NCI-H1436 treated with DMSO at 0.1 percent for 48 hours (cell line): ENCODE data around the gene SULT1E1.
A peak's percentile ranks its signal among the peaks of the same experiment; 100 is the strongest.

Experiments
- DNase-seq: peaks from one replicate; lab custom pipeline; 2025; lab: John Stamatoyannopoulos, UW

SULT1E1 gene

GRCh38 chr4:69860052-69860451 lies at the start of gene SULT1E1:
SULT1E1 (minus strand) TSS chr4:69860145; CDS start chr4:69857644, 2,501 bp downstream.
- no peak for DNase-seq

- no peak for DNase-seq
Observed at GRCh38 chr4:69909195-69909594, 49.2 kb upstream of the SULT1E1 start.

DNA sequence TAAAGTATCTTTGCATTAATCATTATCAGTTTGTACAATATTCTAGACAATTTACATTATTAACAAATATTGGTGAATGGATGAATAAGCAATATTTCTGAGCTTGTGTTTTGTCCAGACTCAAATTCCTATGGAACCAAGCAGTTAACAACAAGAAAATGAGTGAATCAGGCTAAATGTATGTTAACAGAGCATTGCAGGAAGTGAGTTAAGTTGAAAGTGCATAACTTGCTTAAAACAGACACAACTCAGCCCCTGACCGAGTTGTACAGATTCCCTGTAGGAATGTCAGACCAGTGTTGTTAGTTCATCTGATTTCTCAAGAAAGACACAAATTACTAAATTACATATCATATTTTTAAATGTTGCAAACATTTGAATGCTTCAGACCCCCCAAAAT lies 47.2 kb upstream of the SULT1E1 start:
- no peak for DNase-seq

DNA sequence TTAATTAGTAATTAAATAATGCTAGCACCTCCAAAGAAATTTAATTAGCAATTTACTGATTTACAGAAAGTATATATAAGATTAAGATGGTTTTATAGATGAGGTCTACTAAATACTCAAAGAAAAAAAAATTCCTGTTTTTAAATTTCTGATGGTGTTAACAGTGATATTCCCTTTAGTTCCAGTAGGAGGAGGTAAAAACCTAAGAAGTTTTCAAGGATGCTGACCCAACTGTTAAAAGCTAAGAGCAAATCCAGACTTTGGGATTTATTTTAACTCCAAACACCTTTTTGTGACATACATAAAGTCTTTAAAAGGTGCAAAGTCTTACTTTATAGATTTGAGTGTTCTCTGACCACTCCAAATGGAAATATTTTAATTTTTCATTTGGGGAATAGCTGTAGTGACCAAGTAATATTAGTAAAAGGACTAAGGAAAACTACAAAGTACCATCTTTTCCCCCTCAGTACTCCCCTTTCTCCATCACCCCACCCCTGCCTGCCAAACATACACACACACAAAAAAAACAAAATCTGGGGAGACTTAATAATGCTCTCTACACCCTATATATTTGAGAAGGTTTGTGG lies 36.7 kb upstream of the SULT1E1 start:
- DNase-seq: no peak

- DNase-seq: no peak
Observed at GRCh38 chr4:69894721-69895120, 34.8 kb upstream of the SULT1E1 start.

DNA sequence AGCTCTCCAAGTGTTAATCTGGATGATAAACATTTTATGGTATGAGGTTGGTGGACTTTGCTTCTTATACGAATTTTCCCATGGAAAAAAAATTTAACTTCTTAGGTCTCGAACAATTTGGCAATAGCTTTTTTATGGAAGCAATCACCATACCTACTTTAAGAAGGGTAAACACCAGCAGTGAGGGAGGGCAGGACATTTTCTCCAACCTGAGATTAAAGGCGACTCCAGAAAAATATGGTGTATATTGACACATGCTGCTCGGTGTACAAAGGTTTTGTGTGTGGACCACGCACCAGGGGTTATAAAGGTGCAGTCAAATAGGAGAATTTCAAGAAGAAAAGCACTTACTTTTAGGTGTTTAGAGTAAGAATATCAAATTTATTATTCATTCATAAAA lies 34.2 kb upstream of the SULT1E1 start:
- no peak for DNase-seq

- no peak for DNase-seq
Observed at GRCh38 chr4:69888336-69888735, 28.4 kb upstream of the SULT1E1 start.

GRCh38 chr4:69882150-69882549 lies 22.2 kb upstream of the SULT1E1 start:
- DNase-seq: no peak

DNA sequence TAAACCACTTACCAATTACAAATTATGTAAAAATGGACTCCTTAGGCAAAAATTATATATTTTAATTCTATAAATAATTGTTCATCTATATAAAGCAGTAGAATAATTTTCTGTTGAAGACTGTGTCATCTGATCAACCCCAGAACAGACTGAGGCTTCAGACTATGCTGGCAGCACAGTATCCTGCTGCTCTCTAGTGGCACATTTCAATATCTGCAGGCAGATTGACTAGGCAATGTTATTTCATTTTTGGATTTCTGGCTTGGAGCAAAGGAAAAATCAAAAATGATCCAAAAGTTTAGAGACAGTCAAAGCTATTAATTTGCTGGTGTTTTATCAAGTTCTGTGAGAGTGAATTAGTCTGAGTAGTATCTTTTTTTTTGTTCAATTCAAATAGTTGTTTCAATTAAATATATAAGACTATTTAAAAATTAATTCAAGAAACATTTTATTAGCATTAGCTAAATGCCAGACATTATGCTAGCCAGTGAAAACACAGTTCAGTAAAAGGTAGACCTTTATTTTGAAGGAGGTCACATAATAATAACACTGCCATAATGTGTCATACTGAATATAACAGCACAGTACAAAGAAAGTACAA lies 21.3 kb upstream of the SULT1E1 start:
- DNase-seq: peak; percentile 4

DNA sequence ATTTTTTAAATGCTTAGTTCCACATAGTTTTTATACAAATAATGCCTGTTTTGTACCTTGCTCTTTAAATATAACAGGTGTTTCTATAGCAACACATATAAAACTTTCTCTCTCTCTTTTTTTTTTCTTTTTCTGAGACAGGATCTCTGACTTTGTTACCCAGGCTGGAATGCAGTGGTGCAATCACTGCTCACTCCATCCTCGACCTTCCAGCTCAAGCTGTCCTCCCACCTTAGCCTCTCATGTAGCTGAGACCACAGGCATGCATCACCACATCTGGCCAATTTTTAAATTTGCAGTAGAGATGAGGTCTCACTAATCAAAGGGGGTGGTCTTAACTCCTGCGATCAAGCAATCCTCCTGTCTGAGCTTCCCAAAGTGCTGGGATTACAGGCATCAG lies 18.3 kb upstream of the SULT1E1 start:
- no peak for DNase-seq

GRCh38 chr4:69877453-69877852 lies 17.5 kb upstream of the SULT1E1 start:
- no peak for DNase-seq

DNA sequence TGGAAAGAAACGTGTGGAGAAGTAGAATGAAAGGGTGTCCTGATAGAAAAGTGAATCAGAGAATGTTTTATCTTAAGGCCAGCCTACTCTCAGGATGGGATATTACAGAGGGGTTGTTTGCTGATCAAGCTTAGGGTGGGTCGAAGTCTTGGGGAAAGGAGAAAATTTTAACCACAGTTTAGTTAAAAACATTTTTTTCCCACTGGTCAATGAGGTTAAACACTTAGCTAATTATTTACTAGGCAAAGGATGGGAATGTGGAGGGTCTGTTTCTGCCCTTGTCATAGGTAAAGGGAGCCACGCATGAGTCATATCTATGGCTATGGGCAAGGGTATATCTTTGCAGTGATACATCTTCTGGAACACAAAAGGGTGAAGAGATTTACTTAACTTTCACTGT lies 16.1 kb upstream of the SULT1E1 start:
- no peak for DNase-seq

DNA sequence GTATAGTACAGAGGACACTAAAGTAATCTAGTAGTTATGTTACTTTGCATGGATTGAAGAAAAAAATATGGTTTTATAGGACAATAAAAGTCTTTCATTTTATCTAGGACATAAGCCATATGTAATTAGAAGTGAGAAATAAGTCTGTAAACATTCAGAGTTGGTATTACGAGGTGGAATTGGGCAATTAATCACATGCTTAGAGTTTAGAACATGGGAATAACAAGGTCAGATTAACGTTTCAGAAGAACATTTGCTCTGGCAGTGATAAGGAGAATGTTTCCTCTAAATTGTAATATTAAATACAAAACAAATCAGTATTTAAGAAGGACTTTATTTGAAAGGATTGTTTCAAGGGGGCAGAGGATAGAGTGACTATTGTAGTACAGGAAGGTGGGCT lies 15.6 kb upstream of the SULT1E1 start:
- no peak for DNase-seq

GRCh38 chr4:69874507-69874906 lies 14.6 kb upstream of the SULT1E1 start:
- no peak for DNase-seq

GRCh38 chr4:69861756-69862155 lies 1.8 kb upstream of the SULT1E1 start:
- DNase-seq: no peak

- no peak for DNase-seq
Observed at GRCh38 chr4:69860521-69861298, 765 bp upstream of the SULT1E1 start.

DNA sequence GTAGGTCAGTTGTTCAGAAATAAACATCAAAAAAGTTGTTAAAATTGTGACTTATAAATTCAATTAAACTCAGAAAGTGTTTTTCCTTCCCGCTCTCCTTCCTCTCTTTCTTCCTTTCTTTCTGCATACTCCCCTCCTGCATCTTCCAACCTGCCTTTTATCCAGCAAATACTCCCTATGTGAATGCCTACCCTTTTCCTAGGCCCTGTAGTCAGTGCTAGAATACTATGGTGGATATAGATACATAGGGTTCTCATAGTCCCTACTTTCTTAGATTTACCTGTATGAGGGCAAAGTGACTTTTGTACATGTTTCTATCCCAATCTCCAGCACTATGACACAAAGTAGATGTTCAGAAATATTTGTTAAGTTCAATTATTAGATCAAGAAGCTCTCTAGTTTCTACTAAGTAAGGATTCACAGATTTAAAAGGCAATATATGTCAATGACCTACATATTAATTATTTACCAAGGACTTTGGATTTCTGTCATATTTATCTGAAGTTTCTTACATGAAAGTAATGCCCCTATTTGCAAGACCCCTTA lies 732 bp downstream of the SULT1E1 start:
- DNase-seq: no peak

GRCh38 chr4:69858690-69859089 lies 1.3 kb downstream of the SULT1E1 start:
- peak; percentile 5 for DNase-seq

DNA sequence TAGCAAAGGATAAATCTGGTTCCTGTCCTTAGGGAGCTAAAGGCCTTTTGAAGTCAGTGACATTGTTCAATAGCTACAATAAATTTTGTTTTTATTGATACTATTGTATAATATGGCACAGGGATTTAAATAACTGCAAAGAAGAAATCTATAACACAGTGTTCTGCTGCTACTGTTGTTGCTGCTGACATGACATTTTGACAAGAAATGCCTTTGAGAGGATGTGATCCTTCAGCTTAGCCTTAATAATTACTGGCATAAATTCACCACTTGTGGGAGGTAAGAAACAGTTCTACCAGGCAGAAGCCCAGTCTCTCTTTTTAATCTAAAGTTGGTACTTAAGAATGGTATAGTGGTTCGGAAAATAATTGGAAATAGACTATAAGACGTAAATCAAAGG lies 4.1 kb downstream of the SULT1E1 start:
- DNase-seq: no peak

DNA sequence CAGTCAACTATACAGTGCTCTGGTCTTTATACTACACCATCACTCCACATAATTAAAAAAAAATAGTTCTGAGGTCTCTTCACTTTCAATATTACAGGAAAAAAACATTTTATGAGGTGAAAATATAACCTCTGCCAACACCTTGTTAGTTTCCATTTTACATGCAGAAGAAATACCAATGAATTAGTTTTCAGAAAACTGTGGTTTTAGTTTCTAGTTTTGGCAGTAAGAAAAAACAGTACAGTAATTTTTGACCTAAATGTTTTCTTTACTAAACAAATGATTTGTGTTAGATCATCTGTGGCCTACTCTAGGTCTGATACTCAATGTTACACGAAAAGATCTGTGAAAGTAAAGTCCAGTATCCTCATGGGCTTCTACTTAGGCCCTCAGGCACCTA lies 10.0 kb downstream of the SULT1E1 start:
- DNase-seq: no peak

DNA sequence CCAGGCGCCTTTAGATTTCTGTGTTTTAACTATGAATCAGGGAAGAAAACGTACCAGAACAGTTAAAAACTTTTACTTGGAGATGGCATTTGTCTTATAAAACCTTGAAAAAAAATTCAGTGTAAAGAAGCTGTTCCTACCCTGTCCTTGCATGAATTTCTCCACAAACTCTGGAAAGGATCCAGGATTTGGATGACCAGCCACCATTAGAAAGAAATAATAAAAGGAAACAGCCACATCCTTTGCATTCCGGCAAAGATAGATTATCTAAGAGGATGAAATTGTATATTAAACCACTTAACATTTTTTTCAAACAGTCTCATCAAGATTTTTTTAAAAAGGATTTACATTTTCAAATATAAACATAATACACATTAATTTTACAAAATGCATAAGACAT lies 10.6 kb downstream of the SULT1E1 start:
- DNase-seq: no peak

- no peak for DNase-seq
Observed at GRCh38 chr4:69848028-69848427, 11.9 kb downstream of the SULT1E1 start.

DNA sequence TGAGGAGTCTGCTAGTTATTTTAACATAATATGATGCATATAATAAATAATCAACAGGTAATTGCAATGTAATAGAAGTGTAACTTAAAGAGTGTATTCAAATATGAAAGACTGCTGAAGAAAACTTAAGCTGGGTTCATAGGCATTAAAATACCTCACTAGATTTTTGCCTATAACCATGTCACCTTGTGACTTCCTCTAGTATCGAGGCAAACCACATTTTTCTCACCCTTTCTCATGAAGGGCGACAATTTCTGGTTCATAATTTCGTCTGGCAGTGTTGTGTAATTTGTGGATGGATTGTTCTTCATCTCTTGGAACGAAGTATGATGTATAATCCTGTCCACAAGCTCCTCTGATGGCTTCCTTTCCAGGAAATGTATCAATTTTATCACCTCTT lies 16.0 kb downstream of the SULT1E1 start:
- no peak for DNase-seq
